ENCODE measurements around the gene GRAP2.

GRAP2 gene

DNA sequence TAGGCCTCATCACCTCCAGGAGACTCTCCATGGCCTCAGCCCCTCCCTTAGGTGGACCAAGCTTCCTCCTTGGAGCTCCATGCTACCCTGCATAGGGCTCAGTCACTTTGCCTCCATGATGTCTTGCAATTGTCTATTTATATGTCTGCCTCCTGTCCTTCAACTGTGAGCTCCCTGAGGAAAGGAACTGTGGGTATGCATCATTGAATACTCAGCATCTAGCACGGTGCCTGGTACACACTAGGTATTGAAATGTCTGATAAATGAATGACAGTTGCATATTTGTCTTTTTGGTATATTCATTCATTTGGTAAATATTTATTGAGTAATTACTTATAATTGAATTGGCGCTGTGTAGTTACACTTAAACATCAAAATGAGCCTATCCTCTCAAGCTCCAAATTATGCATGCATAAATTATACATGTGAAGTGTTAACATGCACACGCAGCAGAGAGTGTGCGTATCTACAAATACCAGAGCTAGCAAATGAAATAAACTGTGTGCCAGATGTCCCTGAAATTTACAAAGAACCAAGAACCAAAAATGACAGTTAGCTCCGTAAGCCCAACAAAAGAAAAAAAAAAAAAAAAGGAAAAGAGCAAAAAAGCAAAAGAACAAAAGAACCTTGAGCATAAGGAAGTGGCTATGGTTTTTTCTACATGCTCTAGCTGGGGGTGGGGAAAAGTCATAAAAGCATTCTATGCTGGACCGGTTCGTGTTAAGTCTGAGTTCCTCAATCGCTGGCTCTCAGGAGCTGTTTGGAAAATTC lies 25.2 kb downstream of the GRAP2 start:
- DNase-seq (ENCODE audit: low read depth) = no peak

DNA sequence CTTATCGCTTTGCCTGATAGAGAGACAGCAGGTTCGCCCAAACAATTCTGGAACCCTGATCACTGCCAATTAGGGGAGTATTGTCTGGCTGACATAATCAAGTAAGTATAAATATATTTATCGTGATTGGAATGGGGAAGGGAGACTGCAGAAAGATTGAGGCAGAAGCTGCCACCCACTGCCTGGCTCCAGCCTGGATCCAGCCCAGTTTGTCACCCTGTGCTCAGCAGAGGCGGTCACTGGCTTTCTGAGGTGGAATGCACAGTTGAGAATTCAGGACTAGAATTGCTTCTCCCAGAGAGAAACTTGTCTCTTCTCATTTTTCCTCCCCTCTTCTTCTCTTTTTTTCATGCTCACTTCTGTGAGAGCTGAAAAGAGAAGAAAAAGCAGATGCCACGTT lies 25.9 kb downstream of the GRAP2 start:
- DNase-seq (ENCODE audit: low read depth) = no peak

DNA sequence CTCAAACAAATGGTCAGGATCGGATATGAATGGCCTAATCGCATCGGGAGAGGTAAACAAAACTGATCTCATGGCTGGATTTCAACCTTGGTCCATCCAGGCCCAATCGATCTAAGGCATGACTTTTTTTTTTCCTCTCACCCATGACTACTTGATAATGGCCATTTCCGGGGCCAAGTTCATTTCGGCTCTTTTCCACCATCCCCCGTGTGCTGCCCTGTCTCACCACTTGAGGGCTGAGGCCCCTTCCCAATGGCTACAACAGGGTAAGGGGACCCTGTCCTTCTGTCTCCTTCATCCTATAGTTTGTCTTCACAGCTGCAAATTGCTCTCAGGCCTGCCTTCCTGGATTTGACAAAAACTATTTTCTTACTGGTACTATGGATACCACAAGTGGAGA lies 26.7 kb downstream of the GRAP2 start:
- DNase-seq (ENCODE audit: low read depth) = no peak

DNA sequence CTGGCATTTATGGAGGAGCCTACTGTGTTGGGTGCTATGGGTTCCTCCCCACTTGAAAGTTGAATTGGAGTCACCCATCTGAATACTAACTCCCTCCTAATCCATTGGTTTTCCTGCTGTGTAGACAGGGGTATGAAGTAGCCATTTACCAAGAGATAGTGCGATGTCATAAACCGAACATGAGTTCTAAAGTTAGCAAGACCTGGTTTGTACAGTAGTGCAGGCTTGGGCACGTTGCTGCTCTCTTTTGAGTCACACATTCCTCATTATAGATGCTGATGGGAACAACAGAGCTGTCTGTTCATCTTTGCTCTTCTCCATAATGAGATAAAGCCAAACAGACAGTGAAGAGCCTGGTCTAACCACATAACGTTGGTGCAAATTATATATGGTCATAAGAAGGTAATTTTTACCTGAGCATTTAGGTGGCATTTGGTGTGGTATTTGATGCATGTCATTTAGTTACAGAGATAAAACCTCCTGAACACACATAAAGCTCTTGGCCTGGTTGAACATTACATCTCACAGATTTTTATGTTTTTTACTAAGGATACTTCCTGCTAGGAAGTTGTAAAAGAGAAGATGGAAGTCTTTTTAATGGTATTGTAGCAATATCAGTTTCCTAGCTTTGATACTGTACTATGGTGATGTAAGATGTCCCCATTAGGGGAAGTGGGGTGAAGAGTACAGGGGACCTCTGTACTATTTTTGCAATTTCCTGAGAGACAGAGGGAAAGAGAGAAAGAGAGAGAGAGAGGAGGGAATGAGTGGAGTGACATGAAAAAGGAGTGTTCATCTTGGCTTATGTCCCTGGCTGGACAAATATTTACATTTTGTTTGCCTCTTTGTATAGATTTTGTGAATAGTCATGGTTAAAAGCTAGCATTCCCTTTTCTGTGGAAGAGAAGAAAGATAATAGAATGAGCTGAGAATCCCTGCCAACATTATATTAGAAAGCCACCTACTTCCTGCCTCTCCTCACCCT lies 27.9 kb downstream of the GRAP2 start:
- DNase-seq (ENCODE audit: low read depth) = no peak

DNA sequence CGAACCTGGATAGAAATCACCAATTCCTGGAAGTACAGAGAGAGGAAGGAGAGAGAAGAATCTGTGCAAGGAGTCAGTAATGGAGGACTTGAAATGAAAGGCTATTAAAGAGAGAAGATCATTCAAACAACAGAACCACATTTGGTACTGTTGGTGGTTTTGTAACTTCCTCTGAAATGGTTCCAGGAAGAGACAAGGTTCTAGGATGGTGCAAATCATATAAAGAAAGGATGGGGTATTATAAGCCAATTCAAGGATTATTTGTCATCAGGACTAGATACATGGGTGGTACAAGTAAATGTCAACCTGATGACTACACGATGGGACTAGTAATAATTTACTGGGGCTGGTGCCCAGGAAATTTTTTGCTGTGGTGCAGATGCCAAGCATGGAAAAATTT lies 30.4 kb downstream of the GRAP2 start:
- DNase-seq (ENCODE audit: low read depth) = no peak

DNA sequence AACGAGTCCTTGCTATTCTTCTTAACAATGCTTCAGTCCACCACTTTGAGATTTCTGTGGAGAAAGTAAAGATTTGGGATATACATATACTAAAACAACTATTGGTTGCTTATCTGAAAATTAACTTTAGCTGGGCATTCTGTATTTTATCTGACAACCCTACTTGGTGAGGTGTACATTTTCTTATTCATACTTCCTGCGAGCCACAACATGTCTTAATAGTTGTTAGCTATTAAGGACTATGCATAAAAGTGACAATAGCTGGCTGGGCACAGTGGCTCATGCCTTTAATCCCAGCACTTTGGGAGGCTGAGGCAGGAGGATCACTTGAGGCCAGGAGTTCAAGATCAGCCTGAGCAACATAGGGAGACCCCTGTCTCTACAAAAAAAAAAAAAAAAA lies 31.3 kb downstream of the GRAP2 start:
- DNase-seq (ENCODE audit: low read depth) = no peak

DNA sequence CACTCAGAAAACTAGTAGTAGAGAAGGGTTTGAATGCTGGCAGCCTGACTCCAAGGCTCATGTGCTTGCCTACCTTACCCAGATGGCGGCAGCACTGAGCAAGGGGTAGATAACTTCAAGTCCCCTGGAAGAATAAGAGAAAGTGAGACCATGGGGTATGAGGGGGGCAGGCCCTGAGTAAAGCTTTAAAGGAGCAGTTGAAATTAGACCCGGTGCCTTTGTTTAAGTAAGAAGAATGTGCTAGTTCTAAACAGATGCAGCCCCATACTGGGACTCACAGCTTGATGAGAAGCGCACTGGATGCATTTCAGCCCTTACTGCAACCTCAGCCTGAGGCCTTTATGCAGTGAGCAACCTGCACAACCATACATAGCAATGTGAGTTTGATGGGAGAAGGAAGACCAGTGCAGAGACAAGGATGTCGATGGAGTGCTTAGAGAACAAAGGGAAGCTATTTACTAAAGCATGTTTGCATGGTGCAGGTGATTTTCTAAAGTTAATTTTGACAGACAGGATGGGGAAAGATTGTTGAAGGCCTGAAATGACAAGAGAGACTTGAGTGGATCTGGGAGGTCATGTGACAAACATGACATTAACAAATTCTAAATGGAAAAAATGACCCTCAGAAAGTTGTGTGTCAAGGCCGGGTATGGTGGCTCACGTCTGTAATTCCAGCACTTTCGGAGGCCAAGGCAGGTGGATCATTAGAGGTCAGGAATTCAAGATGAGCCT lies 32.2 kb downstream of the GRAP2 start:
- peak; percentile 41 for DNase-seq (ENCODE audit: low read depth)

DNA sequence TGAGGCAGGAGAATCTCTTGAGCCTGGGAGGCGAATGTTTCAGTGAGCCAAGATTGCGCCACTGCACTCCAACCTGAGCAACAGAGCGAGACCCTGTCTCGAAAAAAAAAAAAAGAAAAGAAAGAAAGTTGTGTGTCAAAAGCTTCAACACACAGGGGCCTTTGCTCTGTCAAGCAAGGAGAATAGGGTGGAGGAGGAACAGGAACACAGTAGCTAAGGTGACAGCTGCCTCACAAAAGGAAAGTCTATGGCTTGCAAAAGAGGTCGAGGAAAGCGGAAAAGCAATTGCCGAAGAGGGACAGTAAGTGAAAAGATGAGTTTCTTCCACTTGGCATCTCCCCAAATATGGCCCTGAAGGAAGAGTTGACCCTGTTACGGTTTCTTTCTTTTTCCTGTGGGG lies 32.9 kb downstream of the GRAP2 start:
- no peak for DNase-seq (ENCODE audit: low read depth)

DNA sequence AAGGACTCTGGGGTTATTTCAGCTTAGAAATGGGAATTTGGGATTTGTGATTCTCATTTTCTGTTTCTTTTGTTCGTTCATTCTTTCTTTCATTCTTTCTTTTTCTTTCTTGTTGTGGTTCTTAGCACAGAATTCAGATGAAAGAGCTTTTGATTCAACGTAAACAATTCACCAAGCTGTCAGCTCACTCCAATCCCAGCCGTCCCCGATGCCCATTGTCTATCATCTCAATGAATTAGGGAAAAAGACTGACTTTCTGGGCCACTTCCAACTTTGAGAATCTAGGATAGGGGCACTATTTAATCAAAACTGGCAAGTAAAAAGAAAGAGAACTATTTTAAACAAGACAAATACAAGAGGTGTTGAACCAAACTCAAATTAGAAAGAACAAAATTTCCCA lies 34.2 kb downstream of the GRAP2 start:
- no peak for DNase-seq (ENCODE audit: low read depth)

DNA sequence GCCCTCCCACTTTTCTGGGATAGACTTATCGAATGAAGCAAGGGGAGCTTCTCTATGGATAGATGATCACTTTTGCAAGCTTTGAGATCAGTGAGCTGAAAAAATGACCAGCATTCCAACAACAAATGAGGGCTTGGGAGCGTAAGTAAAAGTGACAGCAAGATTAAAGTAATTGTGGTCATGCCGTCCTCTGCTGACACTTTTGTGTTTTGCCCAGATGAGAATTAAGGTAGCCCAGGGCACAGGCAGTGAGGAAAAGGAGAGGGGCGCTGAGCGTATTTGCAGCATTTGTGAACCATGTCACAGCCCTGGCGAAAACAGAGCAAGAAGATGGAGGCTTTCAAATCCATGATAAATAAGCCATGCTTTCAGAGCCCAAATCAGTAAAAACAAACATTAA lies 34.7 kb downstream of the GRAP2 start:
- DNase-seq (ENCODE audit: low read depth) = no peak

DNA sequence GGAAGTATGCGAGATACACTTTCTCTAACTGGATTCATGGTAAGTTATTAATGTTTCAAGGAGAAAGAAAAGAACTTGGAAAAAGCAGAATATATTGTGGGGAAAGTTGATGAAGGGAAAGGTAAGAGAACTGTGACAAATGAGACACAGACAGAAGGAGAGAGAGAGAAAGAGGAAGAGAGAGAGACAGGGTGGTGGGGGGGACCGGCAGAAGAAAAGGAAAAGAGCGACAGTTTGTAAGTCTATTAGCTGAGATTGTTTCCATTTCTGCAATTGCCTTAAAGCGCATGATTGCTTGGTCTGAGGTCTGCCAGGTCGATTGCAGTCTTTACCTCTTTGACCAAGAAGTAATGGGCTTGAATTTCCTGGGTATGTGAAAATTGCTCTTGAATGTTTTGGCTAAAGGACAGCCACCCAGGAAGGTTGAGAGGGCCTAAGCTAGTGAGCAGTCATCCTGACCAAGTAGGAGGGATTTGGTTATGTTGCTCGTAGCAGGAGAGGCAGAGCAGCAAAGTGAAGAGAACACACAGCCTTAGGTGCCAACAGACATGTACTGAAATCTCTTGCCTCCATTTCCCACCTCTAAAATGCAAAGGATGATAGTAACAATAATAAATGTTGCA lies 35.8 kb downstream of the GRAP2 start:
- no peak for DNase-seq (ENCODE audit: low read depth)

DNA sequence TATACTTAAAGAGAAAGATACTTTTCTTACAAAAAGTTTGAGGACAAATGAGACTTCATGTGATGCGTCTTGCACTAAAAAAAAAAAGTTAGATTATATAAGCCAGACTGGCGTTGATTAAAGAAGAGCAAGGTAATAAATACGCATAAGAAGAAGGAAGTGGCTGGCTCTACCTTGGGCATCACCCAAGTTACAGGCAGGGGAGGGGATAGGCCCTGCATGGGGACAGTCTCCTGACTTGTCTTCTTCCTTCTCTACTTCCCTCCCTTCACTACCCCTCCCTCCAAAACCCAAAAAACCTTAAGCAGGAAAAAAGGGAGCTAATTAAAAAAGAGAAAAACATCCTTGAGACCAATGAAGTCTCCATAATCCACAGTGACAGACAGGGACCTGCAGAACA lies 37.0 kb downstream of the GRAP2 start:
- DNase-seq (ENCODE audit: low read depth) = no peak

DNA sequence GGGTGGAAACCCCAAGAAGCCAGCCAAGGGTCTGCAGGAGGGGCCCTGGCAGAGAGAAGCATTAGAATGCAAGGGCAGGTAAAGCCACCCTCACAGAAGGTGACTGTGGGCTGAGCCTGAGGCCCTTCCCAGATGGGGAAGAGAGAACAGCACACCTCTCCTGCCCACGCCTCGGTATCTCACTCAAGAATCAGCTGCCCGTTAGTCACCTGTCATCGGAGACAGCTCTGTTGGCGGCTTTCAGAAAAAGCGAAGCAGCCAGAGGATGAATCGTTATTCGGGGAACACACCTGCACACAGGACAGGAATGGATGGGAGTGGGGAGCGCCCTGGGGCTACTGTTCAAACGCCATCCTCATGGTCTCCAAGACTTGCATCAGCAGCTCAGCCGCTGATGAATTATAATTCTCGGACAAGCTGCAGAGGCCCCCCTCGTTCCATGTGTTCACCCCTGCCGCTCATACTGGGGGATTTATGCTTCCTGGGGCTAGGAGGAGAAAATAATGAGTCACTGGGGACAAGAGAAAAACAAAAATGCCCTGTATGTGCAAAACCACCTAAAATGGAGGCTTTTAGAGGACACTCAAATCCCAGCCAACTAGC lies 37.7 kb downstream of the GRAP2 start:
- DNase-seq (ENCODE audit: low read depth) = no peak

DNA sequence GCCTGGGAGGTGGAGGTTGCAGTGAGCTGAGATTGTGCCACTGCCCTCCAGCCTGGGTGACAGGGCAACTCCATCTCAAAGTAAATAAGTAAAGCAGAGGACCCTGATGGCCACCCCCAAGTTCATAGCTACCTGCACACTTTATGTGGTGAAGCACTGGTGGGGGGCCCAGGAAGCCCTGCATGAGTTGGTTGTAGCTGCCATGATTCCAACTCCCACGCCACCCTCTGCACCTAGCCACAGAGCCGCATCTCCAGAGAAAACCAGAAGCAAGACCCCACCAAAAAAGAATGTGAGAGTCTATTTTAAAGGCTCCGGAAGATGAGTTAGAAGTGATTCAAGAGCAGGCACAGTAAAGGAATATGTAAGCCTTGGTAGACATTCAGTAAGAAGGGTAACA lies 38.9 kb downstream of the GRAP2 start:
- DNase-seq (ENCODE audit: low read depth) = no peak

DNA sequence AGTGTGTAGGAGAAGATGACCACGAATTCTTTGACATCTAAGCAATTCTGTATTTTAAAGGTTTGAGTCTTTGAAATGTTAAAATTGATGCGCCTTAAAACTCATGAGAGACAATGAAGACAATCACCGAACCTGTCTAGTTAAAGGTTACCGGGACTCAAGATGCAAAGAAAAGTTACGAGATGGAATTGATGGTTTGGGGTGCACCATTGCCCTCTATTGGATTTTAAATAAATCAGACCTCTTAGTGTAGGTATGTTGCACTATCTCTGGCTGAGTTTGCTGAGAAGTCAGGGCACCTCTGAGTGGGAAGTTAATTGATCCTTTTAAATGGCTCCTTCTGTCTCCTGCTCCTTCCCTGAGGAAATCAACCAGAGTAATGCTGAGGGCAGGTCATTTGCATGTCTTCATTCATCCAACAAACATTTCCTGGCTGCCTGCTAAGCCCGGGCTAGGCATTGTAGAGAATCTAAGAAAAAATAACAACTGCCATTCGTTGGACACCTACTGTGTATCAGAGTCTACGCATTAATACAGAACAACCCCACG lies 39.9 kb downstream of the GRAP2 start:
- DNase-seq (ENCODE audit: low read depth) = no peak

DNA sequence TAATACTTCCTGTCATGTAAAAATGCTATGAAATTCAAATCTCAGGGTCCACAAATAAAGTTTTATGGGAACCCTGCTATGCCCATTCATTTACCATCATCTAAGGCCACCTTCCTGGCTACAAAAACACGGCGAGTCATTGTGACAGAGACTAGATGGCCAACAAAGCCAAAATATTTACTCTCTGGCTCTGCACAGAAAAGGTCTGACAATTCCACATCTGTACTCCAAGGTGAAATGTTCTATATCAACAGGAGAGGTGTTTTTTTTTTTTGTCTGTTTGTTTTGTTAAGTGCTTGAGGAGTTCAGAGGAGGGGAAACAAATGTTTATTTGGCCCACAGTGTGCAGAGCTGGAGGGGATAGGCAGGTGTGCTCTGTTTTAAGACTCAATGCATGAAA lies 40.7 kb downstream of the GRAP2 start:
- DNase-seq (ENCODE audit: low read depth) = no peak

DNA sequence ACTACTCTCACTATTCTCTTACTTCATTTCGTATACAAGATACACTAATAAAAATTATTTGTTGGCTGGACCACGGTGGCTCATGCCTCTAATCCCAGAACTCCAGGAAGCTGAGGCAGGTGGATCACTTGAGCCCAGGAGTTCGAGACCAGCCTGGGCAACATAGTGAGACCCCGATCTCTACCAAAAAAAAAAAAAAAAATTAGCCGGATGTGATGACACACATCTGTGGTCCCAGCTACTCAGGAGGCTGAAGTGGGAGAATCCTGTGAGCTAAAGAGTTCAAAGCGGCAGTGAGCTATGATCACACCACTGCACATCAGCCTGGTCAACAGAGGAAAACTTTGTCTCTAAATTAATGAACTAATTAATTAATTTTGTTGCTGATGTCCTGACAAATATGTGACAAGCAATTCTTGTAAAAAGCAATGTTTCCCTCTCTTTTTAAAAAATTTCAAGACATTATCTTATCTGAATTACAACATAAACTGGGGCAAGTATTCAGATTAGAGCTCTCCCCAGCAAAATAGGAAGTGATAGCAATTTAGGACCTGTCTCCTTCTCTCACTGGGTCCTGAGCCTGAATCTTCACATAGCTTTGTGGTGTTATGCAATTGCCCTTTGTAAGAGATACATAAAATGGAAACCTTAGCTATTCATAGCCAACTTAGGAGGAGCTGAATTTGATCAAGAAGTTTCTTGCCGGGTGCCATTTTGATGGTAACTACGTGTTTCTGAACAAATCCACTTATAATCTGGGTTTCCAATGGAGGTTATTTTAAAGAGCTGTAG lies 41.8 kb downstream of the GRAP2 start:
- no peak for DNase-seq (ENCODE audit: low read depth)

DNA sequence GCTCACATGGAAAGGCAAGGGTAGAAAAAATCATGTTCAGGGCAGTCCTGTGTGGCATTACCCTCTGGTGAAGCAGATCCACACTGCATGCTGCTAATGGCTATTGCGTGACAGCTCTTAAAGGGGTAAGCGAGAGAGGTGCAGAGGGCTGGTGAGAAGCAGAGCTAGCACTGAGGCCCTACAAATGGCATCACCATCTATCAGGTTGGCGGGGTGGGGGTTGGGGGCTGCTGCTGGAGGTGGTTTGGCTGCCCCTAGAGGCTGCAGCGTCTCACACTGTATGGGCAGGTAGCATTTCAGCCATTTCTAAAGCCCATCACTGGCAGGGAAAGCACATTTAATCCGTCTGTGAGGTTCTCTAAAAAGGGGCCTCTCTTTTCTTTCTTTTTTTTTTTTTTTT lies 42.5 kb downstream of the GRAP2 start:
- DNase-seq (ENCODE audit: low read depth) = no peak

DNA sequence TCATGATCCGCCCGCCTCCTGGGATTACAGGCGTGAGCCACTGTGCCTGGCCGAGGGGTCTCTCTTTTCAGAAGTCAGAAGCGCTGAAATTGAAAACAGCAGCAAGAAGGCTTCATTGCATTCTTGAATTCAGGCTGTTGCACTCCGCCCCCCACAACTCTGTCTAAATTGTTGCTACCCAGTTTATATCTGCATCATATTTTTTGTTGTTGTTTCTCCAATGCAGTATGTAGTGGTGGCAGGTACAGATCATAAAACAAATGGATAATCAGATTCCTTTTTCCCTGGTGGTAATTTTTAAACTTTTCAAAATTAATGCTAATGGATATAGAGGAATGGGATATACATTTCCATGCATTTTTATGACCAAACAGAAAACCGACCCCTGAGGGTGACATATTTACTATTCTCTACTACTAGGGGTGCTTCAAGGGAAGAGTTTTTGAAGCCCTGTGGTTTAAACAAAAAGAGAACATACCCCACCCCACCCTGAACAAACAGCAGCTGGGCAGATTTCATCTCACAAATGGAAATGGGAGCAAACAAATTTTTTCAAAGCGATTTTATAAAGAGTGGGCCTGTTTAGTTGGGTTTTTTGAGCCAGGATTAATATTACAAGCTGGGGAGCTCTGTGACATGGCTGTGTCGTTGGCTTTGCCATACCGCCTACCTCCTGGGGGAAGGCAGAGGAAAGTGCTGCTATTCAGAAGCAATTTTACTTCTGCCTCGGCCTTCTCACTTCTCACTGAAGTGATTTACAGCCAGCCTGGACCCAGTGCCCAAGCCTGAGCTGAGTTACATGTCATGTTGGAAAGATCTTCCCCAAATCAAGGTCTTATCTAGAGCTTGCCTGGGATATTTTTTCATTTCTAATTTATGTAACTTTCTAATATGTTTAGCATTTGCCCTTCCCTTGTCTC lies 43.3 kb downstream of the GRAP2 start:
- no peak for DNase-seq (ENCODE audit: low read depth)

DNA sequence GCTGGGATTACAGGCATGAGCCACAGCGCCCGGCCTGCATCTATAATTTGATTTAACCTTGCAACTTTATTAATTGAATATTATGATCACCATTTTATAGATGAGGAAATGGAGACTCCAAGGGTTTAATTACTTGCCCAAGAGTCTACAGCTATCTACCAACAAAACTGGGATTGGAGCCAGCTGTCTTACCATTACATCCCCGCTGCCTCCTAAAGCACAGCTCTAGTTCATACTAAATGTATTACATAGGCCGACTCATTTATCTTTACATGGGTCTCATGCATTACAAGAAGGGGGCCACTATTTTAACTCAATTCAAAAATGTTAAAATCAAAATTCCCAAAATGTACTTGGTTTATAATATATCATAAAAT lies 45.2 kb downstream of the GRAP2 start:
- no peak for DNase-seq (ENCODE audit: low read depth)

Measured in stimulated activated CD8-positive, alpha-beta memory T cell treated with anti-CD3 and anti-CD28 coated beads, Interleukin-4, amount 100 ng/mL, for 24 hours (primary cell).